Chondrocyte (in vitro differentiated cells): ENCODE results near the gene TGFA. TPM values are rescaled to one million over a fixed set of nuclear protein-coding genes. Genes with fewer than 3 reads are reported as not detected.

Experiments used
- DNase-seq: peaks from one replicate; pipeline ENCODE4 v3.0.0; 2021; ENCODE audit warnings: mixed read lengths, low spot score
- H3K27ac Mint-ChIP-seq: one replicate; pipeline ENCODE4 v1.8.0; 2021; ENCODE audit warnings: mild to moderate bottlenecking, moderate library complexity, mixed read lengths; ENCODE audit not compliant: unreplicated experiment
- H3K27me3 Mint-ChIP-seq: 2 replicates; pipeline ENCODE4 v1.8.0; 2021; ENCODE audit warnings: low read depth, mixed read lengths
- H3K36me3 Mint-ChIP-seq: 2 replicates; pipeline ENCODE4 v1.8.0; 2021; ENCODE audit warnings: low read depth, mixed read lengths
- H3K4me1 Mint-ChIP-seq: 2 replicates; pipeline ENCODE4 v1.8.0; 2021; ENCODE audit warnings: low read depth, mild to moderate bottlenecking, mixed read lengths
- H3K4me3 Mint-ChIP-seq: one replicate; pipeline ENCODE4 v1.8.0; 2021; ENCODE audit warnings: mild to moderate bottlenecking, moderate library complexity, mixed read lengths; ENCODE audit not compliant: unreplicated experiment
- H3K9me3 Mint-ChIP-seq: 2 replicates; pipeline ENCODE4 v1.8.0; 2021; ENCODE audit warnings: low read depth, mixed read lengths
- CTCF ChIP-seq: fragments of 200-600 bp; sonication (generic); IDR thresholded peaks from 2 replicates; pipeline ENCODE4 v1.5.0; 2021; ENCODE audit warnings: antibody characterized with exemption, mild to moderate bottlenecking, moderate library complexity
- total RNA-seq: library from RNA; stranded (reverse); gene quantifications from 3 replicates; pipeline ENCODE4 v1.2.1, GENCODE V29; 2021

The TGFA gene
- total RNA-seq, 1 donor from 2014 or later = 0.25 TPM

GRCh38 chr2:70554338-70554892 lies 789 bp upstream of the TGFA start:
- Mint-ChIP-seq H3K4me3 (peak overlapping the region; percentile 56), H3K4me1 (peaks cover 12% of the 10 kb centered on the region), H3K27me3 (peaks cover 58% of the 10 kb centered on the region), H3K27ac (no peak overlapping the region), H3K9me3 (no peaks in the 10 kb centered on the region), H3K36me3 (no peaks in the 10 kb centered on the region)
- peak; percentile 4 for TF ChIP-seq CTCF
- no peak for DNase-seq

GRCh38 chr2:70553334-70553583 lies 367 bp downstream of the TGFA start:
- peak overlapping the region; percentile 75 for H3K4me3 Mint-ChIP-seq
- no peaks in the 10 kb centered on the region for H3K36me3 Mint-ChIP-seq
- H3K27me3 Mint-ChIP-seq = peaks cover 55% of the 10 kb centered on the region
- no peak overlapping the region for H3K27ac Mint-ChIP-seq
- H3K4me1 Mint-ChIP-seq = peaks cover 12% of the 10 kb centered on the region
- no peak for DNase-seq
- no peak for TF ChIP-seq CTCF
- no peaks in the 10 kb centered on the region for H3K9me3 Mint-ChIP-seq

GRCh38 chr2:70552501-70553333 lies 909 bp downstream of the TGFA start:
- Mint-ChIP-seq H3K9me3 (no peaks in the 10 kb centered on the region), H3K36me3 (no peaks in the 10 kb centered on the region), H3K4me1 (peaks cover 12% of the 10 kb centered on the region), H3K4me3 (peak overlapping the region; percentile 75), H3K27ac (no peak overlapping the region), H3K27me3 (peaks cover 50% of the 10 kb centered on the region)
- no peak for TF ChIP-seq CTCF
- DNase-seq = no peak

GRCh38 chr2:70551167-70551566 lies 2.5 kb downstream of the TGFA start:
- Mint-ChIP-seq H3K4me1 (peaks cover 12% of the 10 kb centered on the region), H3K27me3 (peaks cover 41% of the 10 kb centered on the region), H3K36me3 (no peaks in the 10 kb centered on the region), H3K27ac (no peak overlapping the region), H3K4me3 (no peak overlapping the region), H3K9me3 (no peaks in the 10 kb centered on the region)
- DNase-seq = no peak
- TF ChIP-seq CTCF = no peak

GRCh38 chr2:70549962-70550361 lies 3.7 kb downstream of the TGFA start:
- TF ChIP-seq CTCF = no peak
- Mint-ChIP-seq H3K4me1 (peaks cover 12% of the 10 kb centered on the region), H3K27me3 (peaks cover 43% of the 10 kb centered on the region), H3K9me3 (no peaks in the 10 kb centered on the region), H3K36me3 (no peaks in the 10 kb centered on the region), H3K4me3 (no peak overlapping the region), H3K27ac (no peak overlapping the region)
- no peak for DNase-seq
